ENCODE measurements around the gene NEGR1.

NEGR1 gene

GRCh38 chr1:72009173-72010093 lies 272.9 kb downstream of the NEGR1 start:
- no peak overlapping the region for H3K4me3 ChIP-seq (ENCODE audit: low read depth, low read length)
- no peak for TF ChIP-seq CTCF (IDR thresholded peaks at IDR 0.05; ENCODE audit: low read depth, low read length, missing control alignments)
- DNase-seq (ENCODE audit: low read depth): no peak

GRCh38 chr1:72007312-72007711 lies 275.0 kb downstream of the NEGR1 start:
- DNase-seq (ENCODE audit: low read depth): no peak
- no peak overlapping the region for H3K4me3 ChIP-seq (ENCODE audit: low read depth, low read length)
- TF ChIP-seq CTCF (IDR thresholded peaks at IDR 0.05; ENCODE audit: low read depth, low read length, missing control alignments): no peak

GRCh38 chr1:72006092-72006491 lies 276.2 kb downstream of the NEGR1 start:
- no peak for TF ChIP-seq CTCF (IDR thresholded peaks at IDR 0.05; ENCODE audit: low read depth, low read length, missing control alignments)
- no peak for DNase-seq (ENCODE audit: low read depth)
- no peak overlapping the region for H3K4me3 ChIP-seq (ENCODE audit: low read depth, low read length)

- no peak for DNase-seq (ENCODE audit: low read depth)
- no peak for TF ChIP-seq CTCF (IDR thresholded peaks at IDR 0.05; ENCODE audit: low read depth, low read length, missing control alignments)
- H3K4me3 ChIP-seq (ENCODE audit: low read depth, low read length): no peak overlapping the region
Observed at GRCh38 chr1:72003092-72003491, 279.2 kb downstream of the NEGR1 start.

- no peak overlapping the region for H3K4me3 ChIP-seq (ENCODE audit: low read depth, low read length)
- TF ChIP-seq CTCF (IDR thresholded peaks at IDR 0.05; ENCODE audit: low read depth, low read length, missing control alignments): no peak
- no peak for DNase-seq (ENCODE audit: low read depth)
Observed at GRCh38 chr1:72000809-72001208, 281.5 kb downstream of the NEGR1 start.

GRCh38 chr1:71994646-71995045 lies 287.7 kb downstream of the NEGR1 start:
- DNase-seq (ENCODE audit: low read depth): no peak
- H3K4me3 ChIP-seq (ENCODE audit: low read depth, low read length): no peak overlapping the region
- no peak for TF ChIP-seq CTCF (IDR thresholded peaks at IDR 0.05; ENCODE audit: low read depth, low read length, missing control alignments)

- DNase-seq (ENCODE audit: low read depth): no peak
- H3K4me3 ChIP-seq (ENCODE audit: low read depth, low read length): no peak overlapping the region
- no peak for TF ChIP-seq CTCF (IDR thresholded peaks at IDR 0.05; ENCODE audit: low read depth, low read length, missing control alignments)
Observed at GRCh38 chr1:71987181-71987580, 295.2 kb downstream of the NEGR1 start.
